GM18861 (cell line): ENCODE measurements around the gene ARL17A.
A peak's percentile ranks its signal among the peaks of the same experiment; 100 is the strongest.
"Not testable (repeated sequence)": the region's sequence is repeated elsewhere in the genome, so short reads cannot be mapped to it uniquely, and the experiment has no call there.

Source experiments
- ATAC-seq: cut with Tn5 transposase; IDR thresholded peaks from one replicate; pipeline ENCODE4 v1.9.1; 2021; ENCODE audit not compliant: unreplicated experiment

The ARL17A gene

GRCh38 chr17:46579083-46580075 lies at the start of gene ARL17A:
Gene ARL17A, minus strand, starts transcription at chr17:46579691. Its CDS starts 3,369 bp downstream, at chr17:46576322.
- peak; percentile 66 for ATAC-seq

DNA sequence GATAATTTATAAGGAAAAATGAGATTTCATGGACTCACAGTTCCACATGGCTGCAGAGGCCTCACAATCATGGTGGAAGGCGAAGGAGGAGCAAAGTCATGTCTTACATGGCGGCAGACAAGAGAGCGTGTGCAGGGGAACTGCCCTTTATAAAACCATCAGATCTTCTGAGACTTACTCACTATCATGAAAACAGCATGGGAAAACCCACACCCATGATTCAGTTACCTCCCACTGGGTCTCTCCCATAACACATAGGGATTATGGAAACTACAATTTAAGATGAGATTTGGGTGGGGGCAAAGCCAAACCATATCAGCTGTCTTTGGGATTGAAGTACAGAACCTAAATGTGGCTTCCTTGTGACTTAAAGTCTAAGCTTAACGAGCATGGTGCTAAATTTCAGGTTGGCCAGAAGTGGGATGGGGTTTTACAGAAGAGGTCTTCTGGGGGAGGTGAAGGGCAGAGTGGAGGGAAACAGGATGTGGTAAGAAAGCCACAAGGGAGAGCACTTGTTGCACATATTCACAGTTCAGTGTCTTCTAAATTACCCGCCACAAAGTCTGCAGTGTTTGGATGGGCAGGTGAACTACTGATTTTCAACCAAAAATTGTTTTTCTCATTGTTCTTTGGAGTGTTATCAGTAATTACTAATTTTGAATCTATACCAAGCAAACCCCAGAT lies 49.4 kb upstream of the ARL17A start:
- ATAC-seq = not testable (repeated sequence)

DNA sequence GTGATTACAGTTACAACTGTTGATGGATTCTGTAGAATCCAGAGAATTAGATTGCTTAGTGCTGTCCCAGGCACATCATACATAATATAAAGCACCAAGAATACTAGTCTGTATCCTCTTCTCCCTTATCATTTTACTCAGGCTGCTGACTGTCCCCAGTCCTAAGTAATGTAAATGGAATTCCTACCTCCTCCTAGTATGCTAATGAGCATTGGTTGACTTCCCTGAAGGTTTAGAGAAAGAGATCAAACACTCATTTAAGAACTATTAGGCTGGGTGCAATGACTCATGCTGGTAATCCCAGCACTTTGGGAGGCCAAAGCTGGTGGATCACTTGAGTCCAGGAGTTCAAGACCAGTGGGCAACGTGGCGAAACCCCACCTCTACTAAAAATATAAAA lies 48.0 kb upstream of the ARL17A start:
- not testable (repeated sequence) for ATAC-seq

DNA sequence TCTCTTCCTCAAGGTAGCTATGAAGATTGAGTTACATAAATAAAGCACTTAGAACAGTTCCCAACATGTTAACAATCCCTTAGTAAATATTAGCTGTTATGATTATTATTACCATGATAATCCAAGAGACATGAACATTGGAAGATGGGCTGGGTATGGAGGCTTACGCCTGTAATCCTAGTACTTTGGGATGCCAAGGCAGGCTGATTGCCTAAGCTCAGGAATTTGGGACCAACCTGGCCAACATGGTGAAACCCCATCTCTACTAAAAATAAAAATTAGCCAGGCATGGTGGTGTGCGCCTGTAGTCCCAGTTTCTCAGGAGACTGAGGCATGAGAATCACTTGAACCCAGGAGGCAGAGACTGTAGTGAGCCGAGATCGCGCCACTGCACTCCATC lies 45.2 kb upstream of the ARL17A start:
- ATAC-seq = not testable (repeated sequence)

GRCh38 chr17:46623790-46624189 lies 44.3 kb upstream of the ARL17A start:
- not testable (repeated sequence) for ATAC-seq

GRCh38 chr17:46618975-46619374 lies 39.5 kb upstream of the ARL17A start:
- not testable (repeated sequence) for ATAC-seq

GRCh38 chr17:46617121-46617520 lies 37.6 kb upstream of the ARL17A start:
- not testable (repeated sequence) for ATAC-seq

DNA sequence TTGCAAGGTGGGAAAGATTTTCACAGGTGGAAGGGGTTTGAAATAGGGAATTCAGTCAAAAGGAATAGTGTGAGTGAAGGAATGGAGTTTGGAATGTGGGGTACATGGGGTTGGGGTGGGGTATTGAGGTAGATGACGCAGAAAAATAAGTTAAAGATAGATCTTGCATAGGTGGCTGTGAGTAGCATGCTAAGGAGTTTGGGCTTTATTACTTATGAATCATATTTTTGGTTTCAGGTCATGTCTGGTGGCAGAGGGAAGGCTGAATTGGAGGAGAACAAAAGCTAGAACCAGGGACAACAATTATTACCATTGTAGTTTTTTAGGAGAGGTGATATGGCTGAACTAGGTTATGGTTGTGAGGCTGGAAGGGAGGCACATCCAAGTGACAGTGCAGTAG lies 34.4 kb upstream of the ARL17A start:
- ATAC-seq = not testable (repeated sequence)

GRCh38 chr17:46611304-46611703 lies 31.8 kb upstream of the ARL17A start:
- ATAC-seq = not testable (repeated sequence)

- peak; percentile 79 for ATAC-seq
These were observed 23.6 kb upstream of the ARL17A start for GRCh38 chr17:46603125-46603524.

DNA sequence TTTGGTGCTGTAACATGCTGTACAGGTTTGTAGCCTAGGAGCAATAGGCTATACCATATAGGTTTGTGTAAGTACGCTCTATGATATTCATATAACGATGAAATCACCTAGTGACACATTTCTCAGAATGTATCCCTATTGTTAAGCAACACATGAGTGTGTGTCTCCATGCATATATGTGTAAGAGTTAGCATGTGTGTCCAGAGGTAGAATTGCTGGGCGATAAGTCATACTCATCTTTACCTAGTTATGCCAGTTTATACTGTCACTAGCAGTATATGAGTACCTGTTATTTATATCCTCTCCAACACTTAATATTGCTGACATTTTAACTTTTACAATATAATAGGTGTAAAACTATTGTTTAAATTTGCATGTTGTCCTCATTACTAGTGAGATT lies 21.3 kb upstream of the ARL17A start:
- not testable (repeated sequence) for ATAC-seq

DNA sequence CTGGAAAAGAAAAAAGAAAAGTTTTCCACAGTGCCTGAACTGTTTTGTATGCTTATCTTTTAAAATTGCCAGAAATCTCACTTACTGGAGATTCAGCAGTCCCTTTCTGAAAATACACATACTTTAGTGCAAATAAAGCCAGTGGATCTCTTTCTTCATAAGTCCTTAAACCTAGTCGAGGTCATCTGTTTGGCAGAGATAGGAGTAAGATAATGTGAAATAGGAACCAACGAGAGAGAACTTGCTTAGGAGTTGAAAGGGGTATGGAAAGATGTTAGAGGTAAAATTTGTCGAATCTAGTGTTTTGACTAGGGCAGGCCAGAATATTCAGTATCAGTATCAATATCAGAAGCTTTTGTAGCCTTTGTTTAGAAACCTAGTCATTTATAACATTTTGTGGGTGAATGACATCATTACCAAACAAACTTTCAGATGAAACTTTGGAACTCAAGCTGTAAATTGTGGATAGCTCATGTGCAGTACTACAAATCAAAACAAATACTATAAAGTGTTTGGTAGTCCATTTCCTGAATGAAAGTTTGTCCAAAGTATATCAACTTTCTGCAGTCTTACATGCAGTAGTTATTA lies 18.9 kb upstream of the ARL17A start:
- not testable (repeated sequence) for ATAC-seq

DNA sequence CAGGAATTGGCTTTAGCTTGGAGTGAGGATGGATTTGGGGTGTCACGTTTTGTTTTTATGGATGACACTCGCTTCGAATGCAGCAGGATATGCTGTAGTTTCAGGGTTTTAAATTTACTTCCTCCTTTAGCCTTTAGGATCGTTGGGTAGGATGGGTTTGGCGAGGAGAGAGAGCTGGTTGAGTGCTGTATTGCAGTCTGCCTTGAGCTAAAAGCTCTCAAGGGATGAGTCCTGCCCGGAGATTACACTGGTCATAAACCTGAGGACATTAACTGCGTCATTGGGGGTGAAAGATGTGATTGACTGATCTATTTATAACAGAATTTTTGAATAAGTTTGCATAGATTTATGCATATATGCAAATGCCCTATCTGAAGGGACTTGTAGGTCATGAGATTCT lies 11.8 kb upstream of the ARL17A start:
- not testable (repeated sequence) for ATAC-seq

- peak; percentile 60 for ATAC-seq
These were observed 11.0 kb upstream of the ARL17A start, which contains the start of gene NSF for GRCh38 chr17:46590157-46591146. Gene NSF, plus strand, starts transcription at chr17:46590669. Its CDS starts 107 bp downstream, at chr17:46590776.

- not testable (repeated sequence) for ATAC-seq
These were observed 6.0 kb upstream of the ARL17A start for GRCh38 chr17:46585444-46585843.

DNA sequence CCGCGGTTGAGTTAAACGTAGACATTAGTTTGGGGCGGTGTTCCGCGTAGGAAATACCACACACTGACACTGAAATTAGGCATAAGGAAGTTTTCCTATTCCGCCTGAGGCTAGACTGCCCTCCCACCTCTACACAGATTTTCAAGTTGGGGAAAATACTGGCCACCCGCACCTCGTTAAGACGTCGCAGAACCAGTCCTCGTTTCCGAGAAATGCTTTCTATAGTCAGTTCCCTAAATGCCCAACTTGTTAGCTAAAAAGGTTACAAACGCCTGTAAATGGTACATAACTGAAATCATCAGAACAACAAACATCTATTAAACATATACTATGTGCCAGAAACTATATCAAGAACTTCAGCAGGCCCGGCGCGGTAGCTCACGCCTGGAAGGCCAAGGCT lies 591 bp upstream of the ARL17A start:
- not testable (repeated sequence) for ATAC-seq

DNA sequence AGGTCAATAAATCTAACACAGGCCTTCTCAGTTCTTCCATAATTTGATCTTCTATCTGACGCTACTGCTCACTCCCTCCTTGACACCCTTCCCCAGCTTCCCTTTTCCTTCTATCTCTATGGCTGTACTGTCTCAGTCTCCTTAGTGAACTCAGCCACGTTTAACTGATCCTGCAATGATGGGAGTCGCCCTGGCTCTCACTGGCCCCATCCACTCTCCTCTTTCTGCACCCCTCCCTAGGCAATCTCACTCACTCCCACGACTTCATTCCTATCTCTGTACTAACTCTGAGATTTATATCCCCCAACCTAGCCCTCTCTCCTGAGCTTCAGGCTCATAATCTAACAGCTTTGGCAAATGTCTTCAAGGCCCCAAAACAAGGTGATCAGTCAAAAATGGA lies 7.7 kb downstream of the ARL17A start:
- ATAC-seq = not testable (repeated sequence)

DNA sequence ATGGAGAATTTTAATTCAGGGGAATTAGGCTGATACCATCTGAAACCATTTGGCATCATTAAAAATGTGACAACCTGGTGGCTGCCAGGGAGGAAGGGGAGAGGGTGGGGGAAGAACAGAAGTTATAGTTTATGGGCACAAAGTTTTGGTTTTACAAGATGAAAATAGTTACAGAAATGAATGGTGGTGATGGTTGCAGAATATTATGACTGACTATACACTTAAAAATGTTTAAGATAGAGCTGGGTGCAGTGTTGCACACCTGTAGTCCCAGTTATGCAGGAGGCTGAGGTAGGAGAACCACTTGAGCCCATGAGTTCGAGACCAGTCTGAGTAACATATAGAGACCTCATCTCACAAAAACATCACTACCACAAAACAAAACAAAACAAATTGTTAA lies 12.5 kb downstream of the ARL17A start:
- ATAC-seq = not testable (repeated sequence)

DNA sequence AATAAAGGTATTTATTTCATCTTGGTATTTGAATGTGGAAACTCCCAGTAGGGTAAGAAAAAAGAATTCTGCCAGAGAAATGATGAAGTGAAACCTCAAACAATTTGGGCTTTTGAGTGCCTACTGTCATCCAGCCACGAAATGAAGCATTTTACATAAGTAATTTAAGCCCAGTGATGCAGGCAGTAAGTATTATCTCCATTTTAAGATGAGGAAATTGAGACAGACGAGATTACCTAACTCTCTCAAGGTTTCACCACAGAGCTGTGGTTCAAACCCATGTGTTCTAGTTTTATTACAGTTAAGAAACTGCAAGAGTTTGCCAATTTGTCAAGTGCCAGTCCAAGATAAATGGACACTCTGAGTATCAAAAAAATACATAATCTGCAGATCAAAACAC lies 13.2 kb downstream of the ARL17A start:
- ATAC-seq = peak; percentile 46

DNA sequence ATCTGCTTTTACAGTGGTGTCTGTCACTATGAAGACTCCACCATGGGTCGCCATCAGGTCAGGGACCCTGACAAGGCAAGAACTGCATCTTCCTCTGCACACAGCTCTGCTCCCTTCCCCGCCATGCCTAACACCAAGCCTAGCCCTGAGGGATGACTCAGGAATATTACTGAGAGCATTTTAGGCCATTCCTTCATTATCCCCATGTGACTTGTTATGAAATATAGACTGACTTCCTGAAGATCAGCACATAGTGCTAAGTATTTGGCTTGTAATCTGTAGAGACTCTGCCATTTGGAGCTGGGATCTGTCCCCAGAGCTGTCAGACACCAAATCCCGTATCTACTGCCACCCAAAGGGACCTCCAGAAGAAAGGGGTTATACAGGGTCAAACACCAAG lies 19.4 kb downstream of the ARL17A start:
- not testable (repeated sequence) for ATAC-seq
